HG03039 (cell line): Measurements from ENCODE around the gene CEP41.
"Not testable (repeated sequence)": the region's sequence is repeated elsewhere in the genome, so short reads cannot be mapped to it uniquely, and the experiment has no call there.

Experiments
- ATAC-seq: cut with Tn5 transposase; IDR thresholded peaks from one replicate; pipeline ENCODE4 v1.9.1; 2021; ENCODE audit warnings: mild to moderate bottlenecking, moderate library complexity; ENCODE audit not compliant: unreplicated experiment

Gene CEP41

DNA sequence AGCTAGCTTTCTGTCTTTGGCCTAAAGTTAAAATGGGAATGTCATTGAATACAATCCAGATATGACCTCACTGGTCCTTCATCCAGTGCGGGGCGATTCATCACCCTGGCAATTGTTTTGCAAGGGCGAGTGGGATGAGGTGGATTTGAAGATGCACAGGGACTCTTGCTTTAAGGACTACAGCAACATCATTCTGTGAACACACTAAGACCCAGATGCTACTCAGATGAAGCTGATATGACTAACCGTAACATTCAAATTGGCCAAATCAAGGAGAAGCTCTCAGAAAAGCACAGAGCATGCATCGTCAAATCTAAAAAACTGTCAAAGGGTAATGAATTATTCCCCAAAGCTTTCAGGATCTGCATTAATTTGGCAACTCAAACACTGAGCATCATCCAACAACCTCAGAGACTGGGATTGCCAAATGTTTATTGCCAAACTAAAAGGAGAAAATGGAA is 47.7 kb downstream of the CEP41 start:
- ATAC-seq = no peak

DNA sequence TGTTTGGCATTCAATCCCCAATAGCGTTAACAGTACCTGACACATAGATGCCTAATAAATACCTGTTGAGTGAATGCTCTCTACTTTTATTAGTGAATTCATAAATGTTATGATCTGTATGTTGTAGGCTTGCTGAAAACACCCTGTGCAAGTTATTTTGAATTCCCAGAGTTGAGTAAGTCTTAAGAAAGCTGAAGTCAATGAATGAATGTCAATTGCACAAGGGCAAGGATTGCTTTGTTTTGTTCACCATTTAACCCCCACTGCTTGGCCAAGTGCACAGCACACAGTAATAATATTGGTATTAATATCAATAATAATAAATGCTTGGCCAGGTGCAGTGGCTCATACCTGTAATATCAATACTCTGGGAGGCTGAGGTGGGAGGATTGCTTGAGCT is 50.3 kb downstream of the CEP41 start:
- ATAC-seq = no peak

DNA sequence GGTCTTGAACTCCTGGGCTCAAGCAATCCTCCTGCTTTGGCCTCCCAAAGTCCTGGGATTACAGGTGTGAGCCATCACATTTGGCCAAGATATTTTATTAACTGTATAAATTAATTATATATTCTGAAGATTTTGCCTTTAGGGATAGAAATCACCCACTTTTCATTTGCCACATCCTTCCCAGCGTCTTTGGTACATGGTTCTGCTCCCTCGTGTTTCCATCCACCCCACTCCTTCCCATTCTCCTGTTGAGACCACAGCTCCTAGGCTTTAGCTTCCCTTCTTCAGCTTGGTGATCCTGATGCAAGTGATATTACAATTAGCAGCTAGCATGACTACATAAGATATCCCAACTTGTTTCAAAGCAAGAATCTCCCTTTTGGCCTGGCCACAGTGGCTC is 52.1 kb downstream of the CEP41 start:
- ATAC-seq = no peak

DNA sequence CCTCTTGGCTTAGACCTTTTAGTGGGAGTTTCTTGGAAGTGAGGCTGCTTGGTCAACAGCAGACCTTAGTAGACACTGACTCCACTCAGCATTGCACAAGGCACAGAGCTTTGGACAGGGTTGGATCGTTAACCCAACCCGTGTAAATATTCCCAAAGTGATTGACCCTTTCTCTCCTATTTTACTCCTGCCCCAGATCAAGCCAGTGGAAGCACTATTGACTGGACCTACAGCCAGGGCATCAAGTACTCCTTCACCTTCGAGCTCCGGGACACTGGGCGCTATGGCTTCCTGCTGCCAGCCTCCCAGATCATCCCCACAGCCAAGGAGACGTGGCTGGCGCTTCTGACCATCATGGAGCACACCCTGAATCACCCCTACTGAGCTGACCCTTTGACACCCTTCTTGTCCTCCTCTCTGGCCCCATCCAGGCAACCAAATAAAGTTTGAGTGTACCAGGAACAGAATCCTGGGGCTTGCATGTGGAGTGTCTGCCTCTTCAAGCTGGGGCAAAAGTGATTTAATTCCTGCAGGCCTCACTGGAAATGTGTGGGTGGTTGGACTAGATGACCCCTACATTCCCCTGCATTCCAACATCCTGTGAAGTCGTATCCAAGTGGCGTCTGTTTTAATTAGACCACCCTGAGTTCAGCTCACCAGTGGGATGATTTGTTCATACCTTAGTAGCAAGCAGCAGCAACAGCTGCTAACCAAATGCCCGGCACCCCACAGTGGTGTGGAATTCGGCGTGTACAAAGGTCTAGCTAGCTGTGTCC is 53.0 kb downstream of the CEP41 start:
- ATAC-seq = no peak

DNA sequence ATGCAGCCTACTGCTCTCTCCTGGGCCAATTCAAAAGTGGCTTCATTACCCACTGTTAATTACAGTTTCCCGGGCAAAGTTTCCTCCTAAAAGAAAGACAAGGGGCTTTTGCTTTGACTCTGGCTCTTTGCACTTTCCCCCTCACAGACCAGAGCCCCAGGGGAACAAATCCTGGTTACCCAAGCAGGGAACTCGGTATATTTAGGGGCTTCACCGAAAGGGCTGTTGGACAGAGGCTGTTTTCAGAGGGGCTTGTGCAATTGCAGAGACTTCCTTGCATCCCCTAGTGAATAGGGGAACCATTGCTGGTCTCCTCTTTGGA is 53.5 kb downstream of the CEP41 start:
- ATAC-seq = no peak

DNA sequence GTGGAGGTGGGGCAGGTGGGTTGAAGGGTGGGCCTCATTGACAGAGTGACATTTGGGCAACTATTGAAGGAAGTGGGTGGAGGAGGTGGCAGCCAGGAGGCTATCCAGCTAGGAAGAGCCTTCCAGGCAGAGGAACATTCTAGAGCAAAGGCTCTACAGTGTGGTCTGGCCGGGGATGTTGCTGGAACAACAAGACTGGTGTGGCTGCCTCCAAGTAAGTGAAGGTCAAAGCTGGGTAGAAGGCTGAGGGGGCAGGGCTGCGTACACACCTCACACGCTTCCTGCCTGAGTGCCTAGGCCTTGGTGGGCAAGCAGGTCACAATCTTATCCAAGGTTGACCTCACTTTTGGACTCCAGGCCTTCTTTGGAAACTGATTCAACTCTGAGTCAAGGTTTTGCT is 53.9 kb downstream of the CEP41 start:
- ATAC-seq = no peak

DNA sequence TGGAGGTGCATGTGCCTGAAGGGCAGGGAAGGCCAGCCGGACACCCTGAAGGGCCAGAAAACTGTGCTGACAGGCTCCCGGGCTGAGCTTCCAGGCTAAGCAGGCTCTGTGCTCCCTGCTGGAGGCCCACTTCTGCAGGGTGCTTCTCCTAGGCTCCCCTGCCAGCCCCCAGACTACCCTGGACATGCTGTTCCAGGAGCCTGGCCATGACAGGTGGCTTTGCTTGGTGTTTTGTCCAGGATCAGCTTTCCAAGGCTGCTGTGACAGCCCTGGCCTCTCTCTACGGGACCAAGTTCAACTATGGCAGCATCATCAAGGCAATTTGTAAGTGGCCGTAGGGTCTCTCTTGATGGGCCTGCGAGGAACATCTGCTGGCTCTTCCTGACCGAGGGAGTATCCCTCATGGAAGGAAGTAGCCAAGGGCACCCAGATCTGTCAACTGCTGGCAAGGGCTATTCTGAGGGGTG is 55.2 kb downstream of the CEP41 start:
- ATAC-seq = no peak

DNA sequence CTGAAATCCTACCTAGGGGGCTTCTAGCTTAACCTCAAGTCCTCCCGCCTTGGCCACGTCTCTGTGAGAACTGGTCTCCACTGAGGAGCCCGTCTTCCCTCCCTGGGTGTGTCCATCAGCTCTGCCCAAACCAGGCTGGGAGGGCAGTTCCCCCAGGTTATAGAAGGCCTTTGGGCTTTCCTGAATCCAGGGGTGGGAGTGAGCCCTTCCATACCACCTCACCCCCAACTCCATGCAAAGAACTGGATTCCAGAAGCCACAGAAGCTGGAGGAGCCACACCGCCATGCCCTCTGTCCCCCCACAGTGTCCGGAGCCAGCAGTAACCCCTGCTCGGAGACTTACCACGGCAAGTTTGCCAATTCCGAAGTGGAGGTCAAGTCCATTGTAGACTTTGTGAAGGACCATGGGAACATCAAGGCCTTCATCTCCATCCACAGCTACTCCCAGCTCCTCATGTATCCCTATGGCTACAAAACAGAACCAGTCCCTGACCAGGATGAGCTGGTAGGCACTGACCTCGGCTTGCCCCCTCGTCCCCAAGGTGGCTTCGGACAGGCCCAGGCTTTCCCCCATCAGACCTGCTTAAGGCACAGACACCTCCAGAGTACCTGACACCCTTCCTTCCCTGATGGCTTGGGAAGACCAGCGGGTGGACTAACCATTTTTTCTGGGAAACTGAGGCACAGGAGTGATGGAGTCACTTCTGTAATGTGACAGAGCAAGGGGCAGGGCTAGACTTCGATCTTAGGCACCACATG is 55.8 kb downstream of the CEP41 start:
- ATAC-seq = no peak

DNA sequence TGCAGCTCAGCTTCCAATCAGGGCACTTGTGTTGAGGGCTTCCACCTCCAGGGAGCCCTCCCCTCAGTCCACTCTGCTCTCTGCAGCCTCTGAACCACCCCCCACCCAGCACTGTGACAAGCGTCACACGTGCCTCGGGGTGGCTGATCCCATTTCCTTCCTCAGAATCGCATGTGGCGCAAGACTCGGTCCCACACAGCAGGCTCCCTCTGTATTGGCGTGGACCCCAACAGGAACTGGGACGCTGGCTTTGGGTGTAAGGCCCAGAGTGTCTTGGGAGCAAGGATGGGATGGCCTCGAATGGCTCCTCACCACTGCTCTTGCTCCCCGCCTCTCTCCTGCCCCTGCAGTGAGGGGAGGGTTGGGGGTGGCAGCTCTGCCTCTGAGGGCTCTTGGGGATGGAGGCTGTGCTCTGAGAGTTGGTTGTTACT is 56.4 kb downstream of the CEP41 start:
- ATAC-seq = no peak

DNA sequence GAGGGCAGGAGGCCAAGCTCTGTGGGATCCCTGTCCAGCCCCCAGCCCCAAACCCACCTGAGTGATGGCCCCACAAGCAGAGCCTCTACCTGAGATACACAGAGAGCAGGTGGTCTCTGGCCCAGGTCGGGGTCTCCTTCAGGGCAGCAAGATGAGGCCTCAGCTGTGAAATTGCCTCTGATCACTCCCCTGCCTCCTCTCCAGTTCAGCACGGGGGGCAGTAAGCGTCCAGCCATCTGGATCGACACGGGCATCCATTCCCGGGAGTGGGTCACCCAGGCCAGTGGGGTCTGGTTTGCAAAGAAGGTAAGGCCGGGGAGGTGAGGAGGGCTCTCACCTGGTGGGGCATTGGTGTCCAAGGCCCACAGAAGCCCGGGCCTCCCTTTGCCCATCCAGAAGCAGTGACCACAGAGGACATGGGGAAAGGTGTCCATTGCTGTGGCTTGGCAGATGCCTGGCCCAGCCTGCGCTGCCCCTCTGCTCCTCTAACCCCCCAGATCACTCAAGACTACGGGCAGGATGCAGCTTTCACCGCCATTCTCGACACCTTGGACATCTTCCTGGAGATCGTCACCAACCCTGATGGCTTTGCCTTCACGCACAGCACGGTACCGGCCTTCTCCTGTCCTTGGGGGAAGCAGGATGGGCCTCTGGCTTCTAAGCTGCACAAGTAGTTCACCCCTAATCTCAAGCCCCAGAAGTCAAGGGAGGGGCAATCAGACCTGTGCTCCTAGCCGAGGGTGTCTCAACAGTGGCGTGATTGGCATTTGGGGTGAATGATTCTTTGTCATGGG is 57.4 kb downstream of the CEP41 start:
- no peak for ATAC-seq

DNA sequence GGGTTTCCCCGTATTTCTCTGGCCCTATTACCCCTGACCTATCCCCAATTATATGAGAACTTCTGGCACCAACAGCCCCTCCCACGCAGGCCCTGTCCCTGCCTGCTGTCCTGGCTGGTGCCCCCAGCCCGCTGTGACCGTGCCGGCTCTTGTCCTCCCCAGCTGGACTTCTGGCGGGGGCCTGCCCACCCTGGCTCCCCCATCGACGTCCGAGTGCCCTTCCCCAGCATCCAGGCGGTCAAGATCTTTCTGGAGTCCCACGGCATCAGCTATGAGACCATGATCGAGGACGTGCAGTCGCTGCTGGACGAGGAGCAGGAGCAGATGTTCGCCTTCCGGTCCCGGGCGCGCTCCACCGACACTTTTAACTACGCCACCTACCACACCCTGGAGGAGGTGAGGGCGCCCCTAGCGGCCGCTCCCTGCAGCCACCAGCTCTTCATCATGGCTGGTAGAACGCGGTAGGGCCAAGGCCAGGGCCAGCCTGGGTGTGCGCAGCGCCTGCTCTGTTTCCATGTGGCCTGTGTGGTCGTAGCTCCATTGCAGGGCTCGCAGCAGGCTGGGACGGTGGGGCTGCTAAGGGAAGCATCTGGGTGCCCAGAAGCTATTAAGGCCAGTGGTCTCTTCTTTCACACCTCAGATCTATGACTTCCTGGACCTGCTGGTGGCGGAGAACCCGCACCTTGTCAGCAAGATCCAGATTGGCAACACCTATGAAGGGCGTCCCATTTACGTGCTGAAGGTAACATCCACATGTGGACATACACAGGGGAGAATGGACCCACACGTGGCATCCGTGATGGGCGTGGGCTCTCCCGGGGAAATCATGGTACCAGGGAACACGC is 59.1 kb downstream of the CEP41 start:
- ATAC-seq = no peak

DNA sequence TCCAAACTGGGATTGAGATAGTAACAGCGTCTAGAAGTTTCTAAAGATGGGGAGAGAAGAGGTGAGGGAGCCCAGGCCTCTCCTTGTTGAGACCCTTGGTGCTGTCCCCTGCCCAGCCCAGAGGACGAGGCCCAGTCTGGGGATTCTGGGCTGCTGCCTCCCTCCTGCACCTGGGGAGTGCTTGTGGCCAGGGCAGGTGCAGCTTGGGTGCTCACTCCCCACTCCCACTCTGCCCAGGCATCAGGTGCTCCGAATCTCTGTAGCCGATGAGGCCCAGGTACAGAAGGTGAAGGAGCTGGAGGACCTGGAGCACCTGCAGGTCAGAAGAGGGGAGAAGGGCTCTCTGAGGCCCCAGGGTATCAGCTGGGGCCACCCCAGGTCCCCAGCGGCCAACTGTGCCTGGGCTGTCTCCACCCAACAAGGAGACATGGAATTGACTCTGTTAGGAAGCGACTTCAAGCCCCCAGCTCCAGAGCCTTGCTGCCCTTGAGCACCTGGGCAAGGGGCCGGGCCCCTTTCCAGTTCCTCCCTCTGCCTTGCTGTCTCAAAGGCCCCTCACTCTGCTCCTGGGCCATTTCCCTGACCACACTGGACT is 59.9 kb downstream of the CEP41 start:
- no peak for ATAC-seq

DNA sequence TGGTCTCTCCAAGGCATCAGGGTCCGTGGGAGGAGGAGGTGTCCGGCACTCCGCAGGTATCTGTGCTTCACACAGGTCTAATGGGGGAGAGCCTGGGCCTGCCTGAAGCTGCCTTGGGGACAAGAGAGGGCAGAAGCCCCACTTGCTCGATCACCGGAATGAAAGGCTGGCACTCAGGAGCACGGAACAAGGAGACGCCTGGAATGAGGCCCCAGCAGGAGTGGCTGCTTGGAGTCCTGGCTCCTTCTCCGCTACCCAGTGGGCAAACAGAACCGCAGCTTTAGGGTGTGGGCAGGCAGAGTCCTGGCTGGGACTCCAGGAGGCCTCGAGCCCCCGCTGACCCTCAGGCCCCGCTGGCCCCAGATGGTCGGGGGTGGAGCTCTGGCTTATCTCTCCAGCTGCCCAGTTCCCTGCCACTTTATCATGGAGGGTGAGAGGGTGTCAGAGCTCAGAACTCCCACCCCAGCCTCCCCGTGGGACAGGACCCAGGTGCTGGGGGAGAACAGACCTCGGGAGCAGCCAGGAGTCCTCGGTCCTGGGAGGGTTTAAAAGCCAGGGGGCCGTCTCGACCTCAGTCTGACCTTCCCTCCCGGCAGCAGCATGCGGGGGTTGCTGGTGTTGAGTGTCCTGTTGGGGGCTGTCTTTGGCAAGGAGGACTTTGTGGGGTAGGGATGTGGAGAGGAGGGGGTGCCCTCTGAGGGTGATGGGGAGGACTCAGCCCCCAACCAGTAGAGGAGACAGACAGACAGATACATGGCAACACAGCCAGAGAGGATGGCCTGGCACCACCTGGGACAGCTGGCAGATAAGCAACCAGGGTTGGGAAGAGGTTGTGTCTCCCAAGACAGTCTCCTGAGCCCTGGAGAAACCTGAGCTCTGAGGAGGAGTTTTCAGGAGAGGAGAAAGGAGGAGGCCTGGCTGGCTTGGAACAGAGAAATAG is 60.6 kb downstream of the CEP41 start, which contains the start of gene CPA1:
CPA1 (plus strand) TSS at position 574 of the 940 bp plus-strand sequence; CDS start at position 601, 27 bp downstream.
- ATAC-seq = no peak

DNA sequence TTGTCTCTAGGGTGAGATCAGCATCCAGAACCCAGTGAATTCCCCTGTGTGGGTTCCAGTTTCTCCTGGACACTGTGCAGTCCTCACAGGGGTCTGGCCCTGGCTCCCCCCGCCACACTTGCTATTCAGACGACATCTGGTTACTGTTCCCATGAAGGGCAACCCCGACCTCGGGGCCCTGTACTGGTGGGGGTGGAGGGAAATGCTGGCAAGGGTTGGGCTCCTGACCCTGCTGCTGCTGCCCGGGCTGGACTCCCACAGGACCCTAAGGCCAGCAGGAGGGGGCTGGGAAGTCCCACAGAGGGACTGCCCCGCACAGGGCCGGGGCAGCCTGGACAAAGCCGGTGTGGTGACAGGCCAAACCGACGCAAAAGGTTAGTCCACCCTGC is 61.3 kb downstream of the CEP41 start:
- no peak for ATAC-seq

DNA sequence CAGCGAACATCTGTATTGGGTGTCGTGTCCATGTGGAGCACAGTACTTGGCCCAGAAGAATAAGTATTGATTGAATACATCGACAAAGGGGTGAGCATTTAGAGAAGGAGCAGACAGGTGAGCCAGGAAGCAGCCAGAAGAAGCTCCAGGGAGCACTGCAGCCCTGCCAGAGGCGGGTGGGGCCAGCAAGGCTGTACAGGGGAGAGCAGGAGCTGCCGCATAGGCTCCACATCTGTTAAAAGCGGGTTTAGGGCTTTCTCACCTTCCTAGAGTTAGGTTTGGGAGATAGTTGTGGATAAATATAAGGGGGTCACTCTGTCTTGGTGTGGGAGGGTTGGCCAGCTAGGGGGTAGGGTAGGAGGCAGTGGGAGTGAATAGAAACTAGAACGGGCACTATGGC is 61.8 kb downstream of the CEP41 start:
- no peak for ATAC-seq

DNA sequence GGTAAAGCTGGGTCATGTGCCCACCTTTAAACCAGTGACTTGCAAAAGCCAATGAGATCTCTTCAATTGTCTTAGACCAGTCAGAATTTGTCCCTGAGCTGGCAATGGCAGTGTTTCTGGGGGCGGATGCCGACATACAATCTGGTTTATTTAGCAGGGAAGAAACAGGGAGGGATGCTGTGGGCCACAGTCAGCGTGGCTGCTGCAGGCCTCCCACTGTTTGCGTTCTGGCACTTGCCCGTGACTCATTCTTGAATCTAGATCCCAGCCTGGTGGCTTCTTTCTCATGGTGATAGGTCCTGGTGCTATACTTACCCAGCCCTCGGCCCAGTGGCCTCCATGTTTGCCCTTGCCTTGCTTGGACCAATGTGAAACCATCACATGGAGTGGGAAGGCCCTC is 63.6 kb downstream of the CEP41 start:
- no peak for ATAC-seq

DNA sequence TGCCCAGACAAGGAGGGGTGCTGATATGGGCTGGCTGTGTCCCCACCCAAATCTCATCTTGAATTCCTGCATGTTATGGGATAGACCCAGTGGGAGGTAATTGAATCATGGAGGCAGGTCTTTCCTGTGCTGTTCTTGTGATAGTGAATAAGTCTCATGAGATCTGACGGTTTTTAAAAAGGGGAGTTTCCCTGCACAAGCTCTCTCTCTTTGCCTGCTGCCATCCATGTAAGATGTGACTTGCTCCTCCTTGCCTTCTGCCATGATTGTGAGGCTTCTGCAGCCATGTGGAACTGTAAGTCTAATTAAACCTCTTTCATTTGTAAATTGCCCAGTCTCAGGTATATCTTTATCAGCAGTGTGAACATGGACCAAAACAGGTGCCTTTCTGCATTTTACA is 64.4 kb downstream of the CEP41 start:
- ATAC-seq = not testable (repeated sequence)

DNA sequence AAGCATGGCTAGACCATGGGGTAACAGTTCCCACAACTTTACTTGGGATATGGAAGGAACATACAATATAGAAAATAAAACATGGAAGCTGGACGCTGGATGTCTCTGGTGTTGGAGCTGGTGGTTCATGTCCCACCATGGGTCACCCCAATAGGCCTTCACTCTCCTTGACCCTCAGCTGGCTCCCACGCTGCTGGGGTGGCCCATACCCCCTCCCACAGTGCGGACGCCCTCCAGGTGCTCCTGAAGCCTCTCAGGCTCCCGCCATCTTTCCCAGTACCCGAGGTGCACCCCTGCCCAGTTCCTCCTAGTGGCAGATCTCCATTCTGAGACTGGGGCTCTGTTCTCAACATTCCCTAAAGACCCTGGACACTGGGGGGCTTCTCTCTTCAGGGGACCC is 66.3 kb downstream of the CEP41 start:
- ATAC-seq = no peak
